Esophagus squamous epithelium (tissue), 4 donors: ENCODE results near the gene GALNT14.

ENCODE experiments used
- POLR2A ChIP-seq, 4 donors: fragments of 450-650 bp; IDR thresholded peaks; one replicate each; pipeline ENCODE4 v1.6.1; 2017; ENCODE audit warnings: antibody characterized with exemption in 4 of 4, mild to moderate bottlenecking in 4 of 4, moderate library complexity in 3 of 4
- TF ChIP-seq, protein P1 (sequence below), 6 experiments: fragments of 450-650 bp in 4 of 6; fragments of 200-600 bp in 2 of 6; sonication (generic) in 2 of 6; IDR thresholded peaks; one replicate each; pipeline ENCODE4 v1.5.1; 2016 to 2019; ENCODE audit warnings: antibody characterized with exemption in 6 of 6, mild to moderate bottlenecking in 4 of 6, moderate library complexity in 4 of 6

GRCh38 chr2:30931841-30932407 is 206.3 kb downstream of the GALNT14 start:
- TF ChIP-seq, protein P1, sequence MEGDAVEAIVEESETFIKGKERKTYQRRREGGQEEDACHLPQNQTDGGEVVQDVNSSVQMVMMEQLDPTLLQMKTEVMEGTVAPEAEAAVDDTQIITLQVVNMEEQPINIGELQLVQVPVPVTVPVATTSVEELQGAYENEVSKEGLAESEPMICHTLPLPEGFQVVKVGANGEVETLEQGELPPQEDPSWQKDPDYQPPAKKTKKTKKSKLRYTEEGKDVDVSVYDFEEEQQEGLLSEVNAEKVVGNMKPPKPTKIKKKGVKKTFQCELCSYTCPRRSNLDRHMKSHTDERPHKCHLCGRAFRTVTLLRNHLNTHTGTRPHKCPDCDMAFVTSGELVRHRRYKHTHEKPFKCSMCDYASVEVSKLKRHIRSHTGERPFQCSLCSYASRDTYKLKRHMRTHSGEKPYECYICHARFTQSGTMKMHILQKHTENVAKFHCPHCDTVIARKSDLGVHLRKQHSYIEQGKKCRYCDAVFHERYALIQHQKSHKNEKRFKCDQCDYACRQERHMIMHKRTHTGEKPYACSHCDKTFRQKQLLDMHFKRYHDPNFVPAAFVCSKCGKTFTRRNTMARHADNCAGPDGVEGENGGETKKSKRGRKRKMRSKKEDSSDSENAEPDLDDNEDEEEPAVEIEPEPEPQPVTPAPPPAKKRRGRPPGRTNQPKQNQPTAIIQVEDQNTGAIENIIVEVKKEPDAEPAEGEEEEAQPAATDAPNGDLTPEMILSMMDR (IDR thresholded peaks at IDR 0.05), result no peak
- no peak for TF ChIP-seq POLR2A (IDR thresholded peaks at IDR 0.05)
